NCI-H187 (cell line): ENCODE data around the gene RPL23.

ENCODE experiments used
- DNase-seq, 2 experiments: peaks; one replicate each; lab custom pipeline; 2025; lab: John Stamatoyannopoulos, UW

RPL23 gene

DNA sequence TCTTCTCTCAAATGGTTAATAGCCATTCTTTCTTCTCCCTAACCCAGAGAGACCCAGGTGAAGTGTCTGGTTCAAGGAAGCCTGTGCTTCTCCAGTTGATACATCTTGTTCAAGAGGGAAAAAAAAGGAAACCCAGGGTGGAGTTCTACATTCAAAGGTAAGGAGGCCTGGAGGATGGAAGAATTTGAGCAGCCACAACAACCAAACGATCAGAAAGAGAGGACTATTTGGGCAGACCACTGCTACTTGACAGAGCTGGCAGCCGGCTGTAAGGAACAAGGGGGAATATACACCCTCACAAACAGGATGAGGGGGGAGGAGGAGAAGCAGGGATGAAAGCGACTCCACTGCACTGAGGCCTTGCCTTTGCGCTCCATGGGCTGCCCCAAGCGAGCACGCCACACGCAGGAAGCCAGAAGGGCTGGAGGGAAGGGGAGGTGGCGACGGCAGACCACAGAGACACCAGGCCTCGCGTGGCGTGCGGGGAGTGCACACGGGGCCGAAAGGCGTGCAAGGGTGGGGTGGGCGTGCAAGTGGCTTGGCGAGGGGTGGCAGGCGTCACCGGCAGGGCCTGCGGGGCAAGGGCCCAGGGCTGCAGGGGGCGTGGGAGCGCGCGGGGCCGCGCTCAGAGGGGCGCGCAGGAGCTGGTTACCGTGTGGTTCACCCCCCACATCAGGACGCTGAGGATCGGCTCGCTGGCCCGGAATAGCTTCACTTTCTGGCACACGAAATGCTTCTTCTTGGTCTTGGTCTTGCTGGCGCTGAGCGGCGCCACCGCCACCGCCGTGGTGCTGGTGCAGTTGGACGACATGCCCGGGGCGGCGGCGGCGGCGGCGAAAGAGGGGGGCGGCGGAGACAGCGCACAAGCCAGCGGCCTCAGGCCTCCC is 54.7 kb downstream of the RPL23 start:
- DNase-seq = no peak
